OCI-LY7 (cell line): ENCODE measurements around the gene CHTF8. TPM values are rescaled to one million over a fixed set of nuclear protein-coding genes. Genes with fewer than 3 reads are reported as not detected.

Source experiments
- BruUV-seq: library from RNA; stranded (reverse); fragments of 400-500 nt; replicated peaks from 2 replicates; lab custom pipeline; 2021; lab: Mats Ljungman, UMichigan
- CTCF ChIA-PET: fragments of 300-600 bp; sonication (Branson Sonifier 250); formaldehyde crosslinking; loops from one replicate; lab custom pipeline; 2022; ENCODE audit warnings: antibody characterized with exemption; ENCODE audit not compliant: unreplicated experiment; lab: Charles Lee
- POLR2A ChIA-PET: fragments of 300-600 bp; sonication (Branson Sonifier 250); formaldehyde crosslinking; loops from one replicate; lab custom pipeline; 2022; ENCODE audit warnings: antibody characterized with exemption; lab: Charles Lee
- DNase-seq: peaks from one replicate; pipeline ENCODE4 v3.0.0-alpha.2; 2015; ENCODE audit warnings: low spot score
- H2AFZ ChIP-seq: fragments of 200-600 bp; sonication (generic), shearing (Covaris generic); 2 replicates; pipeline ENCODE4 v1.6.1; 2014; ENCODE audit warnings: mild to moderate bottlenecking, antibody characterized with exemption, low read length, moderate library complexity
- H3K27ac ChIP-seq: fragments of 200-600 bp; sonication (generic); 2 replicates; pipeline ENCODE4 v1.5.1; 2014; ENCODE audit warnings: mixed run types, low read depth, mild to moderate bottlenecking, moderate library complexity, low read length, inconsistent platforms; ENCODE audit not compliant: poor library complexity, severe bottlenecking
- H3K36me3 ChIP-seq: fragments of 200-600 bp; sonication (generic); 2 replicates; pipeline ENCODE4 v1.6.1; 2014; ENCODE audit warnings: mild to moderate bottlenecking, antibody characterized with exemption, low read length, moderate library complexity, mixed read lengths; ENCODE audit not compliant: insufficient read depth
- H3K4me1 ChIP-seq: fragments of 200-600 bp; sonication (generic); 2 replicates; pipeline ENCODE4 v1.5.1; 2014; ENCODE audit warnings: mild to moderate bottlenecking, low read length; ENCODE audit not compliant: insufficient read depth, poor library complexity, severe bottlenecking
- H3K4me2 ChIP-seq: fragments of 200-600 bp; sonication (generic); 2 replicates; pipeline ENCODE4 v1.6.1; 2014; ENCODE audit warnings: mild to moderate bottlenecking, low read length
- H3K4me3 ChIP-seq: fragments of 200-600 bp; sonication (generic); 2 replicates; pipeline ENCODE4 v1.5.1; 2014; ENCODE audit warnings: mild to moderate bottlenecking, low read depth, low read length; ENCODE audit not compliant: poor library complexity, severe bottlenecking
- H3K79me2 ChIP-seq: fragments of 200-600 bp; sonication (generic); 2 replicates; pipeline ENCODE4 v1.6.1; 2016; ENCODE audit warnings: low read depth, mild to moderate bottlenecking, low read length, moderate library complexity, mixed read lengths; ENCODE audit not compliant: insufficient read depth
- H3K9me2 ChIP-seq: fragments of 200-600 bp; sonication (generic); 2 replicates; pipeline ENCODE4 v1.6.1; 2016; ENCODE audit warnings: mild to moderate bottlenecking, low read length, mixed read lengths; ENCODE audit not compliant: insufficient read depth
- H3K9me3 ChIP-seq: fragments of 200-600 bp; sonication (generic); 2 replicates; pipeline ENCODE4 v1.6.1; 2014; ENCODE audit warnings: mild to moderate bottlenecking, mixed run types, low read length, mixed read lengths
- H4K20me1 ChIP-seq: fragments of 200-600 bp; sonication (generic); 2 replicates; pipeline ENCODE4 v1.6.1; 2014; ENCODE audit warnings: mild to moderate bottlenecking, antibody characterized with exemption, low read length, moderate library complexity, mixed read lengths; ENCODE audit not compliant: insufficient read depth
- EZH2phosphoT487 ChIP-seq: fragments of 200-600 bp; sonication (generic); IDR thresholded peaks from 2 replicates; pipeline ENCODE4 v1.6.1; 2018; ENCODE audit warnings: low read depth, borderline replicate concordance, mild to moderate bottlenecking, mixed run types, antibody characterized with exemption, low read length, moderate library complexity, mixed read lengths
- intact Hi-C: fragments of 100-400 bp; cut with micrococcal nuclease; formaldehyde crosslinking; loops from one replicate; pipeline ENCODE4 v1.10.0; 2022; ENCODE audit not compliant: unreplicated experiment
- total RNA-seq, 2 experiments: library from RNA; depleted of rRNA in 1 of 2; stranded (reverse); fragments of >200 nt in 1 of 2; shearing (Covaris generic) in 1 of 2; gene quantifications; 2 replicates each; pipeline ENCODE4 v1.2.3, GENCODE V29; 2014 to 2022
- TF ChIP-seq, protein P1 (sequence below): fragments of 200-600 bp; sonication (generic); conservative IDR thresholded peaks from 2 replicates; pipeline ENCODE4 v1.5.1; 2014; ENCODE audit warnings: mild to moderate bottlenecking, antibody characterized with exemption, low read length, moderate library complexity, mixed read lengths

The CHTF8 gene
- total RNA-seq, 2 experiments from 2014 or later = 58.8 to 151 TPM

DNA sequence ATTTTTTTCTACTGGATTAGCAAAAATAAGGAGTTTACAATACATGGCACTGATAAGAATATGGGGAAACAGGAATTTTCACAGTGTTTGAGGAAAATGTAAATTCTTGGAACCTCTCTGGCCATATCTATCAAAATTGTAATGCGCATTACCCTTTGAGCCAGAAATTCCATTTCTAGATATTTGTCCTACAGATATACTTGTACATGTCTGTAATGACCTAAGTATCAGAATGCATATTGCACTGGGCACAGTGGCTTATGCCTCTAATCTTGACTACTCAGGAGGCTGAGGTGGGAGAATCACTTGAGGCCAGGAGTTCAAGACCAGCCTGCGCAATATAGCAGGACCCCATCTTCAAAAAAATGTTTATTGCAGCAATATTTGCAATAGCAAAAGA is 52.7 kb downstream of the CHTF8 start:
- no peak overlapping the region for H3K27ac ChIP-seq
- no peaks in the 10 kb centered on the region for H3K36me3 ChIP-seq
- no peaks in the 10 kb centered on the region for H3K9me3 ChIP-seq
- H3K4me3 ChIP-seq = no peak overlapping the region
- ChIA-PET CTCF (no interaction called here), POLR2A (no interaction called here)
- no peaks in the 10 kb centered on the region for H3K9me2 ChIP-seq
- H3K4me1 ChIP-seq = no peaks in the 10 kb centered on the region
- H3K79me2 ChIP-seq = no peaks in the 10 kb centered on the region
- intact Hi-C loops = no loop called here
- H4K20me1 ChIP-seq = no peaks in the 10 kb centered on the region
- BruUV-seq = no TSS peak
- TF ChIP-seq, protein P1, sequence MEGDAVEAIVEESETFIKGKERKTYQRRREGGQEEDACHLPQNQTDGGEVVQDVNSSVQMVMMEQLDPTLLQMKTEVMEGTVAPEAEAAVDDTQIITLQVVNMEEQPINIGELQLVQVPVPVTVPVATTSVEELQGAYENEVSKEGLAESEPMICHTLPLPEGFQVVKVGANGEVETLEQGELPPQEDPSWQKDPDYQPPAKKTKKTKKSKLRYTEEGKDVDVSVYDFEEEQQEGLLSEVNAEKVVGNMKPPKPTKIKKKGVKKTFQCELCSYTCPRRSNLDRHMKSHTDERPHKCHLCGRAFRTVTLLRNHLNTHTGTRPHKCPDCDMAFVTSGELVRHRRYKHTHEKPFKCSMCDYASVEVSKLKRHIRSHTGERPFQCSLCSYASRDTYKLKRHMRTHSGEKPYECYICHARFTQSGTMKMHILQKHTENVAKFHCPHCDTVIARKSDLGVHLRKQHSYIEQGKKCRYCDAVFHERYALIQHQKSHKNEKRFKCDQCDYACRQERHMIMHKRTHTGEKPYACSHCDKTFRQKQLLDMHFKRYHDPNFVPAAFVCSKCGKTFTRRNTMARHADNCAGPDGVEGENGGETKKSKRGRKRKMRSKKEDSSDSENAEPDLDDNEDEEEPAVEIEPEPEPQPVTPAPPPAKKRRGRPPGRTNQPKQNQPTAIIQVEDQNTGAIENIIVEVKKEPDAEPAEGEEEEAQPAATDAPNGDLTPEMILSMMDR = no peak
- TF ChIP-seq EZH2phosphoT487 = no peak
- no peak for DNase-seq
- no peak overlapping the region for H2AFZ ChIP-seq
- no peak overlapping the region for H3K4me2 ChIP-seq

- CTCF ChIA-PET = no interaction called here
- no peak overlapping the region for H2AFZ ChIP-seq
- intact Hi-C loops = no loop called here
These were observed 54.3 kb downstream of the CHTF8 start for GRCh38 chr16:69078073-69078472.

GRCh38 chr16:69077251-69077650 is 55.1 kb downstream of the CHTF8 start:
- Histone ChIP-seq H2AFZ (no peak overlapping the region), H3K27ac (no peak overlapping the region), H4K20me1 (no peaks in the 10 kb centered on the region), H3K79me2 (no peaks in the 10 kb centered on the region), H3K36me3 (no peaks in the 10 kb centered on the region), H3K4me3 (no peak overlapping the region), H3K9me2 (no peaks in the 10 kb centered on the region), H3K4me2 (no peak overlapping the region), H3K9me3 (no peaks in the 10 kb centered on the region), H3K4me1 (no peaks in the 10 kb centered on the region)
- ChIA-PET CTCF (no interaction called here), POLR2A (no interaction called here)
- no TSS peak for BruUV-seq
- intact Hi-C loops = no loop called here
- DNase-seq = no peak
- TF ChIP-seq EZH2phosphoT487 = no peak
- TF ChIP-seq, protein P1 = no peak

More at GRCh38 chr16:69078073-69078472, 54.3 kb downstream of the CHTF8 start:
- no peak overlapping the region for H3K4me3 ChIP-seq
- H4K20me1 ChIP-seq = no peaks in the 10 kb centered on the region
- H3K27ac ChIP-seq = no peak overlapping the region
- H3K4me2 ChIP-seq = no peak overlapping the region
- no peaks in the 10 kb centered on the region for H3K9me2 ChIP-seq
- BruUV-seq = no TSS peak
- no peaks in the 10 kb centered on the region for H3K79me2 ChIP-seq
- H3K9me3 ChIP-seq = no peaks in the 10 kb centered on the region
- TF ChIP-seq, protein P1 = no peak
- TF ChIP-seq EZH2phosphoT487 = no peak
- no peaks in the 10 kb centered on the region for H3K36me3 ChIP-seq
- POLR2A ChIA-PET = no interaction called here
- H3K4me1 ChIP-seq = no peaks in the 10 kb centered on the region
- no peak for DNase-seq
